IMR-90 (cell line): ENCODE data around the gene ANKRD11. TPM values are rescaled to one million over a fixed set of nuclear protein-coding genes. Genes with fewer than 3 reads are reported as not detected.
"Not testable (repeated sequence)": the region's sequence is repeated elsewhere in the genome, so short reads cannot be mapped to it uniquely, and the experiment has no call there.

Experiments used
- ATAC-seq: fragments of 200-7000 bp; cut with Tn5 transposase; 2 replicates; pipeline ENCODE4 v1.9.1; 2020; ENCODE audit warnings: low read depth, mild to moderate bottlenecking, moderate library complexity
- BruUV-seq: library from RNA; stranded (reverse); fragments of 400-500 nt; replicated peaks from 2 replicates; lab custom pipeline; 2021; lab: Mats Ljungman, UMichigan
- CTCF ChIA-PET: fragments of 300-600 bp; formaldehyde crosslinking; extraction: SDS; loops from one replicate; lab custom pipeline; 2021; ENCODE audit warnings: antibody characterized with exemption; lab: Yijun Ruan, JAX
- POLR2A ChIA-PET: fragments of 300-600 bp; sonication (Branson Sonifier 250); formaldehyde crosslinking; loops from one replicate; lab custom pipeline; 2022; ENCODE audit warnings: antibody characterized with exemption; ENCODE audit not compliant: unreplicated experiment; lab: Charles Lee
- DNase-seq: peaks from one replicate; pipeline ENCODE4 v3.0.0; 2013
- H2AFZ ChIP-seq: replicated peaks from 2 replicates; pipeline ENCODE3; 2013; ENCODE audit warnings: low read length, mild to moderate bottlenecking; ENCODE audit not compliant: poor library complexity
- H2AK5ac ChIP-seq: 2 replicates; pipeline ENCODE4 v1.6.1; 2013; ENCODE audit warnings: low read depth, low read length, inconsistent platforms
- H2AK9ac ChIP-seq: replicated peaks from 2 replicates; pipeline ENCODE3; 2013; ENCODE audit warnings: mild to moderate bottlenecking, low read depth, low read length, moderate library complexity; ENCODE audit not compliant: poor library complexity
- H2BK120ac ChIP-seq: 2 replicates; pipeline ENCODE4 v1.6.1; 2013; ENCODE audit warnings: low read depth, low read length, inconsistent platforms
- H2BK15ac ChIP-seq: 3 replicates; pipeline ENCODE4 v1.6.1; 2013; ENCODE audit warnings: low read depth, low read length, inconsistent platforms
- H2BK20ac ChIP-seq: 2 replicates; pipeline ENCODE4 v1.6.1; 2013; ENCODE audit warnings: low read depth, mild to moderate bottlenecking, inconsistent platforms, low read length, moderate library complexity
- H2BK5ac ChIP-seq: 2 replicates; pipeline ENCODE4 v1.6.1; 2013; ENCODE audit warnings: mild to moderate bottlenecking, low read depth, low read length, inconsistent platforms; ENCODE audit not compliant: poor library complexity, severe bottlenecking
- H3K14ac ChIP-seq: replicated peaks from 2 replicates; pipeline ENCODE4 v1.6.1; 2013; ENCODE audit warnings: low read depth, low read length, inconsistent platforms
- H3K18ac ChIP-seq: 2 replicates; pipeline ENCODE4 v1.6.1; 2013; ENCODE audit warnings: low read depth, low read length, control low read depth
- H3K23ac ChIP-seq: 2 replicates; pipeline ENCODE4 v1.6.1; 2013; ENCODE audit warnings: low read depth, low read length, inconsistent platforms
- H3K27ac ChIP-seq: 2 replicates; pipeline ENCODE4 v1.5.1; 2013; ENCODE audit warnings: mild to moderate bottlenecking, control low read depth, low read length; ENCODE audit not compliant: insufficient read depth
- H3K27me3 ChIP-seq: 2 replicates; pipeline ENCODE4 v1.6.1; 2013; ENCODE audit warnings: low read length; ENCODE audit not compliant: control insufficient read depth, insufficient read depth
- H3K36me3 ChIP-seq: 2 replicates; pipeline ENCODE4 v1.6.1; 2013; ENCODE audit warnings: low read length, mixed read lengths; ENCODE audit not compliant: control insufficient read depth, insufficient read depth
- H3K4ac ChIP-seq: 2 replicates; pipeline ENCODE4 v1.6.1; 2013; ENCODE audit warnings: low read depth, low read length, inconsistent platforms
- H3K4me1 ChIP-seq: 2 replicates; pipeline ENCODE4 v1.6.1; 2013; ENCODE audit warnings: low read length, mixed read lengths; ENCODE audit not compliant: control insufficient read depth, insufficient read depth
- H3K4me2 ChIP-seq: 2 replicates; pipeline ENCODE4 v1.6.1; 2013; ENCODE audit warnings: low read depth, mild to moderate bottlenecking, control low read depth, low read length, moderate library complexity
- H3K4me3 ChIP-seq: 2 replicates; pipeline ENCODE4 v1.5.1; 2013; ENCODE audit warnings: low read depth, mild to moderate bottlenecking, control low read depth, low read length, moderate library complexity; ENCODE audit not compliant: insufficient read depth
- H3K56ac ChIP-seq: 2 replicates; pipeline ENCODE4 v1.6.1; 2013; ENCODE audit warnings: low read length, inconsistent platforms; ENCODE audit not compliant: insufficient read depth; ENCODE audit errors: extremely low read depth
- H3K79me1 ChIP-seq, 2 experiments: 2 replicates each; pipeline ENCODE4 v1.6.1; 2013; ENCODE audit warnings: low read length in 2 of 2, inconsistent platforms in 1 of 2, low read depth in 1 of 2
- H3K9ac ChIP-seq: 2 replicates; pipeline ENCODE4 v1.6.1; 2013; ENCODE audit warnings: low read depth, low read length, control low read depth
- H3K9me1 ChIP-seq: 2 replicates; pipeline ENCODE4 v1.6.1; 2013; ENCODE audit warnings: low read length, inconsistent platforms; ENCODE audit not compliant: insufficient read depth
- H3K9me3 ChIP-seq: 2 replicates; pipeline ENCODE4 v1.6.1; 2013; ENCODE audit warnings: low read length; ENCODE audit not compliant: control insufficient read depth, insufficient read depth
- H4K20me1 ChIP-seq: 2 replicates; pipeline ENCODE4 v1.6.1; 2013; ENCODE audit warnings: low read length, inconsistent platforms; ENCODE audit not compliant: insufficient read depth
- H4K5ac ChIP-seq: 2 replicates; pipeline ENCODE4 v1.6.1; 2013; ENCODE audit warnings: mild to moderate bottlenecking, low read depth, low read length, control low read depth
- H4K8ac ChIP-seq, 2 experiments: 2 replicates each; pipeline ENCODE4 v1.6.1; 2013; ENCODE audit warnings: low read depth in 2 of 2, low read length in 2 of 2, control low read depth in 1 of 2, inconsistent platforms in 1 of 2
- H4K91ac ChIP-seq: 2 replicates; pipeline ENCODE4 v1.6.1; 2013; ENCODE audit warnings: low read depth, low read length, inconsistent platforms; ENCODE audit not compliant: insufficient read depth
- MAFK ChIP-seq: IDR thresholded peaks from 2 replicates; pipeline ENCODE4 v1.6.1; 2012; ENCODE audit warnings: low read depth, low read length, improper control_type of control experiment
- WGBS, 2 experiments: methylation state at CpG; one replicate each; pipeline versions ENCODE4 v1.1.5 to v1.1.7; 2013; ENCODE audit warnings: missing lambda C conversion rate in 2 of 2; ENCODE audit not compliant: insufficient read length in 1 of 2; ENCODE audit errors: extremely low coverage in 2 of 2; 5-methylcytosine and 5-hydroxymethylcytosine counted together
- dilution Hi-C: fragments of 300-500 bp; cut with HindIII; formaldehyde crosslinking; loops from one replicate; pipeline ENCODE4 v1.14.3; 2018; ENCODE audit warnings: low sequenced_read_pairs; ENCODE audit not compliant: unreplicated experiment
- in situ Hi-C: fragments of 300-500 bp; cut with MboI; formaldehyde crosslinking; loops from 3 replicates; pipeline ENCODE4 v1.14.3; 2019; ENCODE audit warnings: low sequenced_read_pairs, inconsistent platforms, mixed read lengths
- intact Hi-C: fragments of 100-400 bp; cut with micrococcal nuclease; formaldehyde crosslinking; loops from 2 replicates; pipeline ENCODE4 v1.10.0; 2022
- polyA plus RNA-seq, 3 experiments: library from polyadenylated mRNA; depleted of rRNA; stranded (reverse); fragments of >200 nt; gene quantifications; 2 replicates each; pipeline ENCODE4 v1.2.3, GENCODE V29; 2012; ENCODE audit warnings: low replicate concordance in 1 of 3
- total RNA-seq: library from RNA; depleted of rRNA; stranded (reverse); fragments of >200 nt; gene quantifications from 2 replicates; pipeline ENCODE4 v1.2.3, GENCODE V29; 2012

ANKRD11 gene
- total and polyA plus RNA-seq, 2 of the 4 experiments (the other 2 are of a cell fraction), result 46.8 to 71.9 TPM

- H4K8ac ChIP-seq, H2BK15ac ChIP-seq, H3K36me3 ChIP-seq, H3K27ac ChIP-seq, H4K91ac ChIP-seq, H2AFZ ChIP-seq, H3K14ac ChIP-seq, H3K9me3 ChIP-seq, H3K4me2 ChIP-seq, H3K18ac ChIP-seq, in situ Hi-C loops, POLR2A ChIA-PET, dilution Hi-C loops, H2AK9ac ChIP-seq, H3K56ac ChIP-seq, H3K4ac ChIP-seq, H2BK5ac ChIP-seq, H2BK20ac ChIP-seq, H3K9ac ChIP-seq, CTCF ChIA-PET, H4K5ac ChIP-seq, ATAC-seq, BruUV-seq, DNase-seq, H2AK5ac ChIP-seq, H3K23ac ChIP-seq, H2BK120ac ChIP-seq, H3K27me3 ChIP-seq, intact Hi-C loops, H3K4me3 ChIP-seq: not testable (repeated sequence)
- peaks cover 2 to 92% of the 10 kb centered on the region in 2 experiments; a peak in 3 of 4 replicates for H3K79me1 ChIP-seq
- no CpG with 5 or more reads among the region's 5 CpGs for WGBS, 2 experiments
- peaks cover 98% of the 10 kb centered on the region for H4K20me1 ChIP-seq
- peaks cover 68% of the 10 kb centered on the region for H3K9me1 ChIP-seq
- peaks cover 26% of the 10 kb centered on the region for H3K4me1 ChIP-seq
- TF ChIP-seq MAFK, result peak; percentile 59
Measured at GRCh38 chr16:89435059-89435458, 55.3 kb downstream of the ANKRD11 start.
